T1000 (cell line): ENCODE measurements around the gene POLR2M.

Source experiments
- DNase-seq: peaks from one replicate; lab custom pipeline; 2025; ENCODE audit warnings: mixed read lengths; lab: John Stamatoyannopoulos, UW

POLR2M gene

GRCh38 chr15:57691082-57691481 lies 15.4 kb upstream of the POLR2M start:
- DNase-seq = no peak

GRCh38 chr15:57692709-57693108 lies 13.8 kb upstream of the POLR2M start:
- DNase-seq = no peak

GRCh38 chr15:57694279-57694678 lies 12.2 kb upstream of the POLR2M start:
- DNase-seq = no peak

- DNase-seq = no peak
These were observed 10.4 kb upstream of the POLR2M start for GRCh38 chr15:57696146-57696545.

- DNase-seq = no peak
These were observed 8.9 kb upstream of the POLR2M start for GRCh38 chr15:57697588-57697987.

- no peak for DNase-seq
These were observed 8.3 kb upstream of the POLR2M start for GRCh38 chr15:57698243-57698642.

GRCh38 chr15:57698991-57699390 lies 7.5 kb upstream of the POLR2M start:
- DNase-seq = no peak

GRCh38 chr15:57703387-57703786 lies 3.1 kb upstream of the POLR2M start:
- no peak for DNase-seq

GRCh38 chr15:57704441-57704840 lies 2.1 kb upstream of the POLR2M start:
- no peak for DNase-seq

- DNase-seq = no peak
These were observed 639 bp upstream of the POLR2M start for GRCh38 chr15:57705746-57706404.

GRCh38 chr15:57708047-57708446 lies 1.5 kb downstream of the POLR2M start:
- no peak for DNase-seq

GRCh38 chr15:57718309-57718708 lies 11.8 kb downstream of the POLR2M start:
- no peak for DNase-seq

- no peak for DNase-seq
These were observed 14.4 kb downstream of the POLR2M start for GRCh38 chr15:57720867-57721266.

GRCh38 chr15:57726411-57726810 lies 19.9 kb downstream of the POLR2M start:
- DNase-seq = no peak

- peak; percentile 4 for DNase-seq
These were observed 20.5 kb downstream of the POLR2M start for GRCh38 chr15:57727031-57727430.

- DNase-seq = no peak
These were observed 21.9 kb downstream of the POLR2M start for GRCh38 chr15:57728436-57728835.

GRCh38 chr15:57730876-57731275 lies 24.4 kb downstream of the POLR2M start:
- DNase-seq = no peak

- DNase-seq = no peak
These were observed 25.1 kb downstream of the POLR2M start for GRCh38 chr15:57731530-57732103.

GRCh38 chr15:57732526-57733331 lies 26.2 kb downstream of the POLR2M start:
- peak; percentile 35 for DNase-seq

- no peak for DNase-seq
These were observed 28.3 kb downstream of the POLR2M start for GRCh38 chr15:57734860-57735259.

- DNase-seq = no peak
These were observed 28.9 kb downstream of the POLR2M start for GRCh38 chr15:57735431-57735830.

GRCh38 chr15:57735891-57736290 lies 29.4 kb downstream of the POLR2M start:
- DNase-seq = no peak

- DNase-seq = no peak
These were observed 30.1 kb downstream of the POLR2M start for GRCh38 chr15:57736591-57736990.
